Peyer's patch (tissue), 4 donors: Measurements from ENCODE around the gene ZBTB7B.

Experiments used
- CTCF ChIP-seq, 6 experiments: fragments of 450-650 bp in 4 of 6; fragments of 200-600 bp in 2 of 6; sonication (generic) in 1 of 6; IDR thresholded peaks; one replicate each; pipeline ENCODE4 v1.5.1; 2017 to 2019; ENCODE audit warnings: antibody characterized with exemption in 6 of 6, mild to moderate bottlenecking in 3 of 6, moderate library complexity in 1 of 6
- POLR2A ChIP-seq, 2 donors: fragments of 450-650 bp; IDR thresholded peaks; one replicate each; pipeline ENCODE4 v1.5.1; 2017; ENCODE audit warnings: antibody characterized with exemption in 2 of 2, mild to moderate bottlenecking in 2 of 2, moderate library complexity in 2 of 2

GRCh38 chr1:154954541-154954940 is 48.1 kb upstream of the ZBTB7B start:
- TF ChIP-seq CTCF (IDR thresholded peaks at IDR 0.05) (no peak), POLR2A (IDR thresholded peaks at IDR 0.05) (no peak)
